ENCODE data around the gene INSIG1. TPM values are rescaled to one million over a fixed set of nuclear protein-coding genes. Genes with fewer than 3 reads are reported as not detected.

Gene INSIG1
- total RNA-seq, 1 experiment from 2014 or later = 32.3 TPM

- Mint-ChIP-seq H3K27me3 (ENCODE audit: low read depth) (peaks cover 4% of the 10 kb centered on the region; the same call in 1 of the 2 replicates), H3K4me3 (no peak overlapping the region), H3K4me1 (no peaks in the 10 kb centered on the region), H3K27ac (no peak overlapping the region), H3K36me3 (peaks cover 21% of the 10 kb centered on the region), H3K9me3 (peaks cover 37% of the 10 kb centered on the region)
- DNase-seq (ENCODE audit: low spot score) (no peak), ATAC-seq (no peak)
- POLR2A ChIA-PET = no interaction called here
- CTCF ChIA-PET = no interaction called here
- TF ChIP-seq USF2 (CRISPR knock-in tag; IDR thresholded peaks at IDR 0.05) (no peak), OVOL2 (CRISPR knock-in tag; IDR thresholded peaks at IDR 0.05; ENCODE audit: borderline replicate concordance) (no peak), MLX (CRISPR knock-in tag; IDR thresholded peaks at IDR 0.05) (no peak), SMAD3 (CRISPR knock-in tag; IDR thresholded peaks at IDR 0.05; ENCODE audit: borderline replicate concordance) (no peak), KAT7 (CRISPR knock-in tag; IDR thresholded peaks at IDR 0.05; ENCODE audit: borderline replicate concordance) (no peak), MYBL2 (CRISPR knock-in tag; IDR thresholded peaks at IDR 0.05) (no peak), FOXP4 (CRISPR knock-in tag; IDR thresholded peaks at IDR 0.05) (no peak), ZNF512 (CRISPR knock-in tag; IDR thresholded peaks at IDR 0.05; ENCODE audit: borderline replicate concordance) (no peak), CREB1 (CRISPR knock-in tag; IDR thresholded peaks at IDR 0.05) (no peak), ATF3 (CRISPR knock-in tag; conservative IDR thresholded peaks at IDR 0.05) (no peak), PREB (CRISPR knock-in tag; IDR thresholded peaks at IDR 0.05; ENCODE audit: borderline replicate concordance) (no peak), E2F1 (CRISPR knock-in tag; IDR thresholded peaks at IDR 0.05) (no peak)
These were observed 49.3 kb upstream of the INSIG1 start for GRCh38 chr7:155248366-155248756.

- Mint-ChIP-seq H3K36me3 (no peaks in the 10 kb centered on the region), H3K4me1 (no peaks in the 10 kb centered on the region), H3K27me3 (ENCODE audit: low read depth) (no peaks in the 10 kb centered on the region), H3K9me3 (peaks cover 7% of the 10 kb centered on the region), H3K4me3 (no peak overlapping the region), H3K27ac (no peak overlapping the region)
- ChIA-PET POLR2A (no interaction called here), CTCF (no interaction called here)
- no peak for ATAC-seq
- DNase-seq (ENCODE audit: low spot score) = no peak
- TF ChIP-seq SMAD4 (CRISPR knock-in tag; IDR thresholded peaks at IDR 0.05) (no peak), ZNF219 (CRISPR knock-in tag; IDR thresholded peaks at IDR 0.05; ENCODE audit: borderline replicate concordance) (no peak), ZNF671 (CRISPR knock-in tag; IDR thresholded peaks at IDR 0.05) (no peak), ZNF121 (CRISPR knock-in tag; IDR thresholded peaks at IDR 0.05) (no peak), USF1 (CRISPR knock-in tag; IDR thresholded peaks at IDR 0.05) (no peak), CDX4 (CRISPR knock-in tag; IDR thresholded peaks at IDR 0.05; ENCODE audit: borderline replicate concordance) (no peak), RELA (CRISPR knock-in tag; IDR thresholded peaks at IDR 0.05; ENCODE audit: borderline replicate concordance) (no peak), ATF6 (CRISPR knock-in tag; IDR thresholded peaks at IDR 0.05) (no peak), ZNF138 (CRISPR knock-in tag; conservative IDR thresholded peaks at IDR 0.05) (no peak)
These were observed 45.8 kb upstream of the INSIG1 start for GRCh38 chr7:155251831-155252230.

All from WTC11 (cell line).